ENCODE results near the gene CYBRD1. TPM values are rescaled to one million over a fixed set of nuclear protein-coding genes. Genes with fewer than 3 reads are reported as not detected.

The CYBRD1 gene
- polyA plus RNA-seq, 2 of the 4 experiments (the other 2 are of a cell fraction), result 30.5 to 46.6 TPM

DNA sequence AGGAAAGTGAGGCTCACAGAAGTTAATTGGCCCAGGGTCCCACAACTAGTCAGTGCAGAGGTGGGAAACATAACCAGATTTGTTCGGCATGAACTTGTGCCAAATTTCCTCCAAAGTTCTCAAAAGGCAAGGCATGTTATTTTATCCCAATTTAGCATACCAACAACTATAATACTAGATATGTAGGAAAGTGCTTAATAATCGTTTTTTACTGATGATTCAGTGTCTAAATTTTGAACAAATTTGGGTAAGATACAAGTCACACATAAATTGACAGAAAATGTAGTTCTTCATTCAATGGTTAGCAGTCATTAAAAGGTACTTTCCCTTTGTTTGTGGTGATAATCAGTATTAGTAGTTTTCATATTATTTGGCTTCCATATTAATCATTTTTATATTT, 38.5 kb upstream of the CYBRD1 start:
- no peak for DNase-seq (ENCODE audit: low read depth in 1 of 2, low spot score in 1 of 2)
- TF ChIP-seq FOSB (CRISPR knock-in tag; IDR thresholded peaks at IDR 0.05), result no peak
- TF ChIP-seq MAFK (IDR thresholded peaks at IDR 0.05; ENCODE audit: partially characterized antibody), result peak; percentile 74
- TF ChIP-seq ZSCAN20 (CRISPR knock-in tag; IDR thresholded peaks at IDR 0.05), result no peak
- Histone ChIP-seq H3K4me2 (no peak overlapping the region), H3K9me3 (no peaks in the 10 kb centered on the region), H3K4me1 (no peaks in the 10 kb centered on the region), H3K4me3 (no peak overlapping the region), H3K27ac (no peak overlapping the region)
- 52% methylated on average over 2 of the region's 2 CpGs for WGBS (ENCODE audit: missing lambda C conversion rate)
- POLR2A ChIA-PET, result no interaction called here
- CTCF ChIA-PET, result no interaction called here
- ATAC-seq, result no peak
- FAIRE-seq, result no peak

DNA sequence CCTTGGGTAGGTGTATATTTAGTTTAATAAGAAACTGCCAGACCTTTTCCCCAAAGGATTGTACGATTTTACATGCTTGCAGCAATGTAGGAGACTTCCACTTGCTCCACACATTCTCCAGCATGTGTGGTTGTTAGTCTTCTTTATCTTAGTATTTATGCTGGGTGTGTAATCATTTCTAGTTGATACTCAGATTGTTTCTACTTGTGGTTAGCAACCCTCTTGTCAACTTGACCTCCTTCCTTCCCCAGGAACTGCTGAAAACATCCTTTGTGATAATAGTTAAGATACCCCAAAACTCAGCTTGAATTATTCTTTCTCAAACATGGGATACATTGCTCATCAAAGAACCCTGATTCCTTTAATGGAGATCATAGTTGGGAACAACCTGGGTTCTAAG, 37.2 kb upstream of the CYBRD1 start:
- H3K4me3 ChIP-seq, result no peak overlapping the region
- ChIA-PET CTCF (no interaction called here), POLR2A (no interaction called here)
- TF ChIP-seq HOXB5 (CRISPR knock-in tag; IDR thresholded peaks at IDR 0.05) (no peak), NFE2L2 (conservative IDR thresholded peaks at IDR 0.05; ENCODE audit: low read length) (no peak), FOSL2 (IDR thresholded peaks at IDR 0.05) (no peak), FOSL2 (CRISPR knock-in tag; IDR thresholded peaks at IDR 0.05) (no peak), ZFP36 (IDR thresholded peaks at IDR 0.05; ENCODE audit: borderline replicate concordance, partially characterized antibody) (no peak), TP53 (CRISPR knock-in tag; IDR thresholded peaks at IDR 0.05) (no peak), GATA3 (IDR thresholded peaks at IDR 0.05; ENCODE audit: borderline replicate concordance) (no peak)
- H3K4me1 ChIP-seq, result no peaks in the 10 kb centered on the region
- DNase-seq (ENCODE audit: low read depth in 1 of 2, low spot score in 1 of 2) (no peak), FAIRE-seq (no peak), ATAC-seq (no peak)
- no peaks in the 10 kb centered on the region for H3K9me3 ChIP-seq
- H3K4me2 ChIP-seq, result no peak overlapping the region
- WGBS (ENCODE audit: missing lambda C conversion rate), result 82% methylated on average over 1 of the region's 1 CpG
- no peak overlapping the region for H3K27ac ChIP-seq

GRCh38 chr2:171487201-171487600, 35.1 kb upstream of the CYBRD1 start:
- ChIA-PET POLR2A (no interaction called here), CTCF (no interaction called here)
- WGBS (ENCODE audit: missing lambda C conversion rate), result 90% methylated on average over 6 of the region's 6 CpGs
- H3K4me3 ChIP-seq, result no peak overlapping the region
- no peaks in the 10 kb centered on the region for H3K9me3 ChIP-seq
- ATAC-seq (no peak), FAIRE-seq (no peak), DNase-seq (ENCODE audit: low read depth in 1 of 2, low spot score in 1 of 2) (no peak)
- H3K27ac ChIP-seq, result no peak overlapping the region
- no peak overlapping the region for H3K4me2 ChIP-seq
- H3K4me1 ChIP-seq, result no peaks in the 10 kb centered on the region
- TF ChIP-seq, protein P1, sequence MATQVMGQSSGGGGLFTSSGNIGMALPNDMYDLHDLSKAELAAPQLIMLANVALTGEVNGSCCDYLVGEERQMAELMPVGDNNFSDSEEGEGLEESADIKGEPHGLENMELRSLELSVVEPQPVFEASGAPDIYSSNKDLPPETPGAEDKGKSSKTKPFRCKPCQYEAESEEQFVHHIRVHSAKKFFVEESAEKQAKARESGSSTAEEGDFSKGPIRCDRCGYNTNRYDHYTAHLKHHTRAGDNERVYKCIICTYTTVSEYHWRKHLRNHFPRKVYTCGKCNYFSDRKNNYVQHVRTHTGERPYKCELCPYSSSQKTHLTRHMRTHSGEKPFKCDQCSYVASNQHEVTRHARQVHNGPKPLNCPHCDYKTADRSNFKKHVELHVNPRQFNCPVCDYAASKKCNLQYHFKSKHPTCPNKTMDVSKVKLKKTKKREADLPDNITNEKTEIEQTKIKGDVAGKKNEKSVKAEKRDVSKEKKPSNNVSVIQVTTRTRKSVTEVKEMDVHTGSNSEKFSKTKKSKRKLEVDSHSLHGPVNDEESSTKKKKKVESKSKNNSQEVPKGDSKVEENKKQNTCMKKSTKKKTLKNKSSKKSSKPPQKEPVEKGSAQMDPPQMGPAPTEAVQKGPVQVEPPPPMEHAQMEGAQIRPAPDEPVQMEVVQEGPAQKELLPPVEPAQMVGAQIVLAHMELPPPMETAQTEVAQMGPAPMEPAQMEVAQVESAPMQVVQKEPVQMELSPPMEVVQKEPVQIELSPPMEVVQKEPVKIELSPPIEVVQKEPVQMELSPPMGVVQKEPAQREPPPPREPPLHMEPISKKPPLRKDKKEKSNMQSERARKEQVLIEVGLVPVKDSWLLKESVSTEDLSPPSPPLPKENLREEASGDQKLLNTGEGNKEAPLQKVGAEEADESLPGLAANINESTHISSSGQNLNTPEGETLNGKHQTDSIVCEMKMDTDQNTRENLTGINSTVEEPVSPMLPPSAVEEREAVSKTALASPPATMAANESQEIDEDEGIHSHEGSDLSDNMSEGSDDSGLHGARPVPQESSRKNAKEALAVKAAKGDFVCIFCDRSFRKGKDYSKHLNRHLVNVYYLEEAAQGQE (IDR thresholded peaks at IDR 0.05), result no peak
- TF ChIP-seq MAFK (IDR thresholded peaks at IDR 0.05; ENCODE audit: partially characterized antibody) (peak; percentile 23), NR3C1 (IDR thresholded peaks at IDR 0.05) (no peak)

- H3K4me2 ChIP-seq, result no peak overlapping the region
- H3K27ac ChIP-seq, result no peak overlapping the region
- 93% methylated on average over 4 of the region's 4 CpGs for whole genome bisulfite sequencing (ENCODE audit: missing lambda C conversion rate)
- POLR2A ChIA-PET, result no interaction called here
- DNase-seq (ENCODE audit: low read depth in 1 of 2, low spot score in 1 of 2) (no peak), ATAC-seq (no peak), FAIRE-seq (no peak)
- CTCF ChIA-PET, result interaction anchor here (0.7 kb wide), 1 partner anchor 311 kb away, joined by 3 read pairs; no protein-coding TSS in a partner anchor
- no peak overlapping the region for H3K4me3 ChIP-seq
- no peaks in the 10 kb centered on the region for H3K4me1 ChIP-seq
- no peaks in the 10 kb centered on the region for H3K9me3 ChIP-seq
- TF ChIP-seq NR3C1 (IDR thresholded peaks at IDR 0.05) (no peak), RCOR1 (IDR thresholded peaks at IDR 0.05; ENCODE audit: low read depth, low read length) (no peak), USF2 (IDR thresholded peaks at IDR 0.05) (no peak), ZC3H11A (IDR thresholded peaks at IDR 0.05) (no peak), POLR2AphosphoS2 (conservative IDR thresholded peaks at IDR 0.05; ENCODE audit: low read length) (no peak), CTCF (IDR thresholded peaks at IDR 0.05) (no peak), JUNB (IDR thresholded peaks at IDR 0.05) (no peak), CHD2 (IDR thresholded peaks at IDR 0.05; ENCODE audit: low read length, partially characterized antibody) (no peak), ELK1 (IDR thresholded peaks at IDR 0.05; ENCODE audit: low read depth, low read length) (no peak), ZFP36 (IDR thresholded peaks at IDR 0.05; ENCODE audit: borderline replicate concordance, partially characterized antibody) (no peak), POLR2A (IDR thresholded peaks at IDR 0.05; ENCODE audit: low read length) (no peak)
- TF ChIP-seq, protein P2, sequence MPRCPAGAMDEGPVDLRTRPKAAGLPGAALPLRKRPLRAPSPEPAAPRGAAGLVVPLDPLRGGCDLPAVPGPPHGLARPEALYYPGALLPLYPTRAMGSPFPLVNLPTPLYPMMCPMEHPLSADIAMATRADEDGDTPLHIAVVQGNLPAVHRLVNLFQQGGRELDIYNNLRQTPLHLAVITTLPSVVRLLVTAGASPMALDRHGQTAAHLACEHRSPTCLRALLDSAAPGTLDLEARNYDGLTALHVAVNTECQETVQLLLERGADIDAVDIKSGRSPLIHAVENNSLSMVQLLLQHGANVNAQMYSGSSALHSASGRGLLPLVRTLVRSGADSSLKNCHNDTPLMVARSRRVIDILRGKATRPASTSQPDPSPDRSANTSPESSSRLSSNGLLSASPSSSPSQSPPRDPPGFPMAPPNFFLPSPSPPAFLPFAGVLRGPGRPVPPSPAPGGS (IDR thresholded peaks at IDR 0.05), result no peak
- TF ChIP-seq, protein P3, sequence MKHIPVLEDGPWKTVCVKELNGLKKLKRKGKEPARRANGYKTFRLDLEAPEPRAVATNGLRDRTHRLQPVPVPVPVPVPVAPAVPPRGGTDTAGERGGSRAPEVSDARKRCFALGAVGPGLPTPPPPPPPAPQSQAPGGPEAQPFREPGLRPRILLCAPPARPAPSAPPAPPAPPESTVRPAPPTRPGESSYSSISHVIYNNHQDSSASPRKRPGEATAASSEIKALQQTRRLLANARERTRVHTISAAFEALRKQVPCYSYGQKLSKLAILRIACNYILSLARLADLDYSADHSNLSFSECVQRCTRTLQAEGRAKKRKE (CRISPR knock-in tag; IDR thresholded peaks at IDR 0.05; ENCODE audit: low read depth), result no peak
Observed at GRCh38 chr2:171487803-171488259, 34.4 kb upstream of the CYBRD1 start.

All from A549 (cell line).